ENCODE measurements around the gene DNAJB2.

The DNAJB2 gene

GRCh38 chr2:219272356-219272755, 6.8 kb upstream of the DNAJB2 start:
- no peak for DNase-seq (ENCODE audit: extremely low read depth, insufficient read length)
- Histone ChIP-seq H3K36me3 (ENCODE audit: control insufficient read depth, insufficient read depth, low read length) (no peaks in the 10 kb centered on the region), H3K27me3 (replicated peaks; ENCODE audit: control insufficient read depth, insufficient read depth, low read length) (no peaks in the 10 kb centered on the region), H3K4me3 (replicated peaks; ENCODE audit: low read depth, low read length) (no peak overlapping the region)
- TF ChIP-seq, protein P1, sequence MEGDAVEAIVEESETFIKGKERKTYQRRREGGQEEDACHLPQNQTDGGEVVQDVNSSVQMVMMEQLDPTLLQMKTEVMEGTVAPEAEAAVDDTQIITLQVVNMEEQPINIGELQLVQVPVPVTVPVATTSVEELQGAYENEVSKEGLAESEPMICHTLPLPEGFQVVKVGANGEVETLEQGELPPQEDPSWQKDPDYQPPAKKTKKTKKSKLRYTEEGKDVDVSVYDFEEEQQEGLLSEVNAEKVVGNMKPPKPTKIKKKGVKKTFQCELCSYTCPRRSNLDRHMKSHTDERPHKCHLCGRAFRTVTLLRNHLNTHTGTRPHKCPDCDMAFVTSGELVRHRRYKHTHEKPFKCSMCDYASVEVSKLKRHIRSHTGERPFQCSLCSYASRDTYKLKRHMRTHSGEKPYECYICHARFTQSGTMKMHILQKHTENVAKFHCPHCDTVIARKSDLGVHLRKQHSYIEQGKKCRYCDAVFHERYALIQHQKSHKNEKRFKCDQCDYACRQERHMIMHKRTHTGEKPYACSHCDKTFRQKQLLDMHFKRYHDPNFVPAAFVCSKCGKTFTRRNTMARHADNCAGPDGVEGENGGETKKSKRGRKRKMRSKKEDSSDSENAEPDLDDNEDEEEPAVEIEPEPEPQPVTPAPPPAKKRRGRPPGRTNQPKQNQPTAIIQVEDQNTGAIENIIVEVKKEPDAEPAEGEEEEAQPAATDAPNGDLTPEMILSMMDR (IDR thresholded peaks at IDR 0.05; ENCODE audit: insufficient read depth, low read length, poor library complexity, severe bottlenecking), result no peak

GRCh38 chr2:219272995-219273394, 6.2 kb upstream of the DNAJB2 start:
- no peaks in the 10 kb centered on the region for H3K27me3 ChIP-seq (replicated peaks; ENCODE audit: control insufficient read depth, insufficient read depth, low read length)
- TF ChIP-seq, protein P1 (IDR thresholded peaks at IDR 0.05; ENCODE audit: insufficient read depth, low read length, poor library complexity, severe bottlenecking), result no peak
- H3K36me3 ChIP-seq (ENCODE audit: control insufficient read depth, insufficient read depth, low read length), result no peaks in the 10 kb centered on the region
- DNase-seq (ENCODE audit: extremely low read depth, insufficient read length), result no peak
- no peak overlapping the region for H3K4me3 ChIP-seq (replicated peaks; ENCODE audit: low read depth, low read length)

- H3K27me3 ChIP-seq (replicated peaks; ENCODE audit: control insufficient read depth, insufficient read depth, low read length), result no peaks in the 10 kb centered on the region
- DNase-seq (ENCODE audit: extremely low read depth, insufficient read length), result no peak
- TF ChIP-seq, protein P1 (IDR thresholded peaks at IDR 0.05; ENCODE audit: insufficient read depth, low read length, poor library complexity, severe bottlenecking), result no peak
- H3K36me3 ChIP-seq (ENCODE audit: control insufficient read depth, insufficient read depth, low read length), result no peaks in the 10 kb centered on the region
- no peak overlapping the region for H3K4me3 ChIP-seq (replicated peaks; ENCODE audit: low read depth, low read length)
Observed at GRCh38 chr2:219273937-219274336, 5.2 kb upstream of the DNAJB2 start.

DNA sequence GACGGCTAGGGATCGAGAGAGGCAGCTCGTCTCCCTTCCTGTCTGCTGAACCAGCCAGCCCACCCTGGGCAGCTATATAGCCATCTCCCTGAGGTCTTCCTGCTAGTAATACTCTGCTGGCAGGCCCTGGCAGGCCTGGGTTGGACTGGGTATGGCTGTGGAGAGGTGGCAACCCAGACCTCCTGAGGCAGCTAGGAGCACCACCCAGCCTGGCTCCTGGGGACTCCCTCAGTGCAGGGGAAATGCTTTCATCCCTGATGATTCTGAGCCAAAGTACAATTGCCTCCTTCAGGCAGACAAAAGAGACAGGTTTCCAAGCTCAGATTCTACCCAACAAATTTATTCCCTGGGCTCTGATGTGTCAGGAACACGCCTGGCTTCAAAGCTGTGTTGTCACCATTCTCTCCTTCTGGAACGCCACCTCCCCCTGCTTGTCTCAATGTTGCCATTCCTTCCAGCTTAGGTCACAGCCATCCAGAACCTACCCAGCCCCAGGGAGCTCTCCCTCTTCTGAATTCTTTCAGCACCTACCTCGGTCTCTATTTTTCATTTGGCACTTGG, 4.7 kb upstream of the DNAJB2 start:
- TF ChIP-seq, protein P1 (IDR thresholded peaks at IDR 0.05; ENCODE audit: insufficient read depth, low read length, poor library complexity, severe bottlenecking), result no peak
- DNase-seq (ENCODE audit: extremely low read depth, insufficient read length), result no peak
- Histone ChIP-seq H3K27me3 (replicated peaks; ENCODE audit: control insufficient read depth, insufficient read depth, low read length) (no peaks in the 10 kb centered on the region), H3K4me3 (replicated peaks; ENCODE audit: low read depth, low read length) (no peak overlapping the region), H3K36me3 (ENCODE audit: control insufficient read depth, insufficient read depth, low read length) (no peaks in the 10 kb centered on the region)

DNA sequence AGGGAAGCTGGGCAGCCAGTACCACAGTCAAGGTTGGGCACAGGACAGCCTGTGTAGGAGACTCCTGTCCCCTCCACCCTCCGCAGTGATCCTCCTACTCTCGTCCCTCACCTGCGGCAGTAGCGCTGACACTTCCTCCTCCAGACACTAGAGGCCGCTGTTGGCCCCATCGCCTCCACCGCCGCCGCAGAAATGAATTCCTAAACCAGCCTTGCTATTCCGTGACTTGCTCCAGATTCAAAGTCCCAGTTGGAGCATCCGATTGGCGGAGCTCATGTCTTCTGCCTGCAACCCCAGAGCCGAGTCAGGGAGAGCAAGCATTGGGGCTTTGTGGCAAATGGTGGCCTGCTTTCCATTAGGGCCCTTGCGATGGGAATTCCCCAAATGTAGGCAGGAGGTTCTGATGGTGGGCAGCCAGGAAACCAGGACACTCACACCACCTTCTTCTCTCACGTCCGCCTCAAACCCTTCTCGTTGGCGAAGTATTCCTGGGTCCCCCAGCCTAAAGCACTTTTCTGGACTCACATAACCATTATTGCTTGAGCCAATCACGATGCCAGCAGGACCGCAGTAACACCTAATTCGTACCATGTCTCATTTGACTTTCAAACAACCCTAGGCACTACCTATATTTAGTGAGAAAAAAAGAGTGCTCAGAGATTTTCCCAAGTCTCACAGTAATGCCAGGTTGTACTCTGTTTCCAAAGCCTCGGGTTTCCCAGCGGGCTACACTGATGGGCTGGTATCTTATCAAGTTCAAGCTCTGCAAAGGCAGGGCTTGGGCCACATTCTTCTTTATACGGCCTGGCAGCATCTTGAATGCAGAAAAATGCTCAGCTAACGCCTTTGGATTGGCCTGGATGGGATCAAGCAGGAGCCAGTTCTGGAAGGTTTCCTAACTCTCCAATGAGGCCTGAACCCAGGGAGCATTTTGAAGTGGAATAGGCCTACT, 1.2 kb upstream of the DNAJB2 start:
- H3K27me3 ChIP-seq (replicated peaks; ENCODE audit: control insufficient read depth, insufficient read depth, low read length), result no peaks in the 10 kb centered on the region
- TF ChIP-seq, protein P1 (IDR thresholded peaks at IDR 0.05; ENCODE audit: insufficient read depth, low read length, poor library complexity, severe bottlenecking), result peak; percentile 98
- peaks cover 12% of the 10 kb centered on the region for H3K36me3 ChIP-seq (ENCODE audit: control insufficient read depth, insufficient read depth, low read length)
- peak overlapping the region; percentile 62 for H3K4me3 ChIP-seq (replicated peaks; ENCODE audit: low read depth, low read length)
- DNase-seq (ENCODE audit: extremely low read depth, insufficient read length), result peak; percentile 77

Measured in GM06990 (cell line).